Measurements from ENCODE around the gene LRP11.
"Not testable (repeated sequence)": the region's sequence is repeated elsewhere in the genome, so short reads cannot be mapped to it uniquely, and the experiment has no call there.

DNA sequence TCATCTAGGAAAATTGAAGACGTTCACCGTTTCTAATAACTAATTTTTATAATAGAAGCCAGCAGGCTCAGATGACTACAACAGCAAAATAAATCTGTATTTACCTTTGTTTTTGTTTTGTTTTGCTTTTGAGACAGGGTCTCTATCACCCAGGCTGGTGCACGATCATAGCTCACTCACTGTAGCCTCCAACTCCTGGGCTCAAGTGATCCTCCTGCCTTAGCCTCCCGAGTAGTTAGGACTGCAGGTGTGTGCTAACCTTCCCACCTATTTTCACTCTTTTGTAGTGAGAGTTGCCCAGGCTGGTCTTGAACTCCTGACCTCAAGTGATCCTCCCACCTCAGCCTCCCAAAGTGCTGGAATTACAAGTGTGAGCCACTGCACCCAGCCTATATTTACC lies 10.1 kb downstream of the LRP11 start:
- TF ChIP-seq, protein P1, sequence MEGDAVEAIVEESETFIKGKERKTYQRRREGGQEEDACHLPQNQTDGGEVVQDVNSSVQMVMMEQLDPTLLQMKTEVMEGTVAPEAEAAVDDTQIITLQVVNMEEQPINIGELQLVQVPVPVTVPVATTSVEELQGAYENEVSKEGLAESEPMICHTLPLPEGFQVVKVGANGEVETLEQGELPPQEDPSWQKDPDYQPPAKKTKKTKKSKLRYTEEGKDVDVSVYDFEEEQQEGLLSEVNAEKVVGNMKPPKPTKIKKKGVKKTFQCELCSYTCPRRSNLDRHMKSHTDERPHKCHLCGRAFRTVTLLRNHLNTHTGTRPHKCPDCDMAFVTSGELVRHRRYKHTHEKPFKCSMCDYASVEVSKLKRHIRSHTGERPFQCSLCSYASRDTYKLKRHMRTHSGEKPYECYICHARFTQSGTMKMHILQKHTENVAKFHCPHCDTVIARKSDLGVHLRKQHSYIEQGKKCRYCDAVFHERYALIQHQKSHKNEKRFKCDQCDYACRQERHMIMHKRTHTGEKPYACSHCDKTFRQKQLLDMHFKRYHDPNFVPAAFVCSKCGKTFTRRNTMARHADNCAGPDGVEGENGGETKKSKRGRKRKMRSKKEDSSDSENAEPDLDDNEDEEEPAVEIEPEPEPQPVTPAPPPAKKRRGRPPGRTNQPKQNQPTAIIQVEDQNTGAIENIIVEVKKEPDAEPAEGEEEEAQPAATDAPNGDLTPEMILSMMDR (IDR thresholded peaks at IDR 0.05) = not testable (repeated sequence)
- not testable (repeated sequence) for TF ChIP-seq EZH2phosphoT487, EZH2 (IDR thresholded peaks at IDR 0.05)

Measured in neural progenitor cell (in vitro differentiated cells).